Measurements from ENCODE around the gene ATL1.

Gene ATL1

DNA sequence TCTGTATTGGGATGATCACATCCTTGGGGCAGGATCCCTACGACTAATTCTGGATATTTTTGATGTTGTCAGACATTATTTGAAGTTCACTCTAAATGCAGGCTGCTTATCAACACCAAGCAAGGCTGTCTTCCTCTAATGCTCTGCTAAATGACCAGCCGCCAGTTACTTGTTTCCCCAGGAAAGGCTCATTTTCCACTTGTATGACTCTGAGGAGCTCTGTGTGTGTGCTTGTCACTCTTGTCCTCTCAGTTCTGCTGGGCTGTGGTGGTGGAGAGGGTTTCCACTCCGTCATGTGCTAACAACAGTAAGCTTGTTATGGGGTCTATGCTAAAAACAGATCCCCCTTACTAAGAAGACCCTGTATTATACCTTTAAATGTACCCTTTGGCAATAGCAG, 42.1 kb downstream of the ATL1 start:
- intact Hi-C loops (cut with DNase I; ENCODE audit: low total_unique reads) = loop anchor here (5.0 kb wide), 1 partner anchor 180 kb away; no protein-coding TSS in a partner anchor
- TF ChIP-seq, protein P1, sequence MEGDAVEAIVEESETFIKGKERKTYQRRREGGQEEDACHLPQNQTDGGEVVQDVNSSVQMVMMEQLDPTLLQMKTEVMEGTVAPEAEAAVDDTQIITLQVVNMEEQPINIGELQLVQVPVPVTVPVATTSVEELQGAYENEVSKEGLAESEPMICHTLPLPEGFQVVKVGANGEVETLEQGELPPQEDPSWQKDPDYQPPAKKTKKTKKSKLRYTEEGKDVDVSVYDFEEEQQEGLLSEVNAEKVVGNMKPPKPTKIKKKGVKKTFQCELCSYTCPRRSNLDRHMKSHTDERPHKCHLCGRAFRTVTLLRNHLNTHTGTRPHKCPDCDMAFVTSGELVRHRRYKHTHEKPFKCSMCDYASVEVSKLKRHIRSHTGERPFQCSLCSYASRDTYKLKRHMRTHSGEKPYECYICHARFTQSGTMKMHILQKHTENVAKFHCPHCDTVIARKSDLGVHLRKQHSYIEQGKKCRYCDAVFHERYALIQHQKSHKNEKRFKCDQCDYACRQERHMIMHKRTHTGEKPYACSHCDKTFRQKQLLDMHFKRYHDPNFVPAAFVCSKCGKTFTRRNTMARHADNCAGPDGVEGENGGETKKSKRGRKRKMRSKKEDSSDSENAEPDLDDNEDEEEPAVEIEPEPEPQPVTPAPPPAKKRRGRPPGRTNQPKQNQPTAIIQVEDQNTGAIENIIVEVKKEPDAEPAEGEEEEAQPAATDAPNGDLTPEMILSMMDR (IDR thresholded peaks at IDR 0.05) = no peak
- DNase-seq = no peak
- H3K4me3 ChIP-seq = no peak overlapping the region
- H3K27me3 ChIP-seq = no peaks in the 10 kb centered on the region
- H3K4me1 ChIP-seq = no peaks in the 10 kb centered on the region
- H3K36me3 ChIP-seq = peaks cover 0 to 5% (median 0%) of the 10 kb centered on the region in 3 donors
- H3K27ac ChIP-seq = no peak overlapping the region
- H3K9me3 ChIP-seq = no peaks in the 10 kb centered on the region

DNA sequence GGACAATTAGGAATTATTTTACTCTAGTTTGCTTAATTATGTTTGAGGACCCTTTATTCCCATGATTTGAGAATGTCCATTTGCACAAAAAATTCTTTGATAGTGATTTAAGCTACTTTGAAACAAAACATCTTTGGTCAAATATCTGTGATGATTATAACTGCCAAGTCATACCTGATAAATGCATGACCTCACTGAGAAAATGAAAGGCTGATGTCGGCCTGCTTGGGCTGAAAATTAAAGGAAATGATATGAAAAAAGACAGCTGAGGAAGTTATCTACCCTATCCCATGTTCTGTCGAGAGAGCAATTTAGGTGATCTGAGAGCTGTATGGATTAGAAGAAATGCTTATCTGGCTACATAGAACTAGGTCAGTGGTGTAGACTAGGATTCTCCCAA, 43.6 kb downstream of the ATL1 start:
- Histone ChIP-seq H3K27me3 (no peaks in the 10 kb centered on the region), H3K27ac (no peak overlapping the region)

GRCh38 chr14:50605766-50606165, 45.8 kb downstream of the ATL1 start:
- H3K4me3 ChIP-seq = no peak overlapping the region
- no peaks in the 10 kb centered on the region for H3K4me1 ChIP-seq
- no peaks in the 10 kb centered on the region for H3K27me3 ChIP-seq
- no peaks in the 10 kb centered on the region for H3K36me3 ChIP-seq
- intact Hi-C loops (cut with DNase I; ENCODE audit: low total_unique reads) = no loop called here
- TF ChIP-seq, protein P1 (IDR thresholded peaks at IDR 0.05) = no peak
- no peaks in the 10 kb centered on the region for H3K9me3 ChIP-seq
- H3K27ac ChIP-seq = no peak overlapping the region
- DNase-seq = no peak

More for the DNA sequence above, 43.6 kb downstream of the ATL1 start:
- no peak for DNase-seq
- H3K36me3 ChIP-seq = no peaks in the 10 kb centered on the region
- TF ChIP-seq, protein P1 (IDR thresholded peaks at IDR 0.05) = no peak
- H3K4me3 ChIP-seq = no peak overlapping the region
- no peaks in the 10 kb centered on the region for H3K4me1 ChIP-seq
- intact Hi-C loops (cut with DNase I; ENCODE audit: low total_unique reads) = loop anchor here (5.0 kb wide), 1 partner anchor 179 kb away; no protein-coding TSS in a partner anchor
- no peaks in the 10 kb centered on the region for H3K9me3 ChIP-seq

DNA sequence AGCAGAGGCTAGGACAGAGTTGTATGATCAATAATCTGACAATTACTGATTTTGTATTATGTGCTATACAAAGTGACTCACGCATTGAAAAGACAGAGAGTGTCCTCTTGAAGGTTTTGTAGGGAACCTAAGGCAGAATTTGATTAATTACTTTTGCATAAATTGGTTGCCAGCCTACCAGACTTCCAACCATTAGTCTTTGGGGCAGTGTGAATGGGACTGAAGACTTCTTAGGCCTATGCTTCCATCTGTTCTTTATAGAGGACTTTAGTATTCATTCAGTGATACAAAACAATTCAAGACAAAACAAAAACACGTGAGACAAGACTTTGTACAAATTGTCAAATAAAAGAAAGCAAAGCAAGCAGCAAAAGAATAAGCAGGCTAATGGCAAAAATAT, 46.5 kb downstream of the ATL1 start:
- no peaks in the 10 kb centered on the region for H3K27me3 ChIP-seq
- intact Hi-C loops (cut with DNase I; ENCODE audit: low total_unique reads) = no loop called here
- no peak overlapping the region for H3K4me3 ChIP-seq
- H3K4me1 ChIP-seq = no peaks in the 10 kb centered on the region
- no peak for DNase-seq
- H3K27ac ChIP-seq = no peak overlapping the region
- TF ChIP-seq, protein P1 (IDR thresholded peaks at IDR 0.05) = no peak
- no peaks in the 10 kb centered on the region for H3K9me3 ChIP-seq
- H3K36me3 ChIP-seq = no peaks in the 10 kb centered on the region

- H3K9me3 ChIP-seq = no peaks in the 10 kb centered on the region
- no peaks in the 10 kb centered on the region for H3K36me3 ChIP-seq
- DNase-seq = no peak
- intact Hi-C loops (cut with DNase I; ENCODE audit: low total_unique reads) = no loop called here
- no peak overlapping the region for H3K4me3 ChIP-seq
- no peaks in the 10 kb centered on the region for H3K4me1 ChIP-seq
- H3K27me3 ChIP-seq = no peaks in the 10 kb centered on the region
- TF ChIP-seq, protein P1 (IDR thresholded peaks at IDR 0.05) = no peak
- no peak overlapping the region for H3K27ac ChIP-seq
Measured at GRCh38 chr14:50607181-50607580, 47.2 kb downstream of the ATL1 start.

- no peaks in the 10 kb centered on the region for H3K9me3 ChIP-seq
- intact Hi-C loops (cut with DNase I; ENCODE audit: low total_unique reads) = no loop called here
- TF ChIP-seq, protein P1 (IDR thresholded peaks at IDR 0.05) = no peak
- H3K36me3 ChIP-seq = no peaks in the 10 kb centered on the region
- no peak for DNase-seq
- H3K4me3 ChIP-seq = no peak overlapping the region
- no peaks in the 10 kb centered on the region for H3K27me3 ChIP-seq
- no peaks in the 10 kb centered on the region for H3K4me1 ChIP-seq
- H3K27ac ChIP-seq = no peak overlapping the region
Measured at GRCh38 chr14:50607761-50608160, 47.8 kb downstream of the ATL1 start.

Data from tibial artery (tissue), 4 donors.